Endothelial cell of umbilical vein (primary cell): ENCODE results near the gene MS4A15.

Source experiments
- JUN ChIP-seq: IDR thresholded peaks from 2 replicates; pipeline ENCODE4 v1.6.1; 2011; ENCODE audit warnings: borderline replicate concordance, low read depth; ENCODE audit not compliant: insufficient read length, insufficient read depth
- POLR2A ChIP-seq: IDR thresholded peaks from 2 replicates; pipeline ENCODE4 v1.6.1; 2012; ENCODE audit warnings: low read depth, mild to moderate bottlenecking, control low read depth, low read length
- POLR2AphosphoS5 ChIP-seq: IDR thresholded peaks from 2 replicates; pipeline ENCODE4 v1.6.1; 2012; ENCODE audit warnings: low read depth, mild to moderate bottlenecking, control low read depth, low read length, moderate library complexity; ENCODE audit not compliant: insufficient read depth
- TF ChIP-seq, protein P1 (sequence below), 2 donors: IDR thresholded peaks; 1 replicate in 1 of 2; 2 replicates in 1 of 2; pipeline ENCODE4 v1.5.1; 2011; ENCODE audit warnings: low read length in 2 of 2, mild to moderate bottlenecking in 2 of 2, moderate library complexity in 2 of 2, control low read depth in 1 of 2, inconsistent platforms in 1 of 2, low read depth in 1 of 2; ENCODE audit not compliant: insufficient read depth in 1 of 2; ENCODE audit errors: extremely low read depth in 1 of 2
- TF ChIP-seq, protein P2 (sequence below): IDR thresholded peaks from 2 replicates; pipeline ENCODE4 v1.6.1; 2011; ENCODE audit not compliant: insufficient read depth, insufficient read length

DNA sequence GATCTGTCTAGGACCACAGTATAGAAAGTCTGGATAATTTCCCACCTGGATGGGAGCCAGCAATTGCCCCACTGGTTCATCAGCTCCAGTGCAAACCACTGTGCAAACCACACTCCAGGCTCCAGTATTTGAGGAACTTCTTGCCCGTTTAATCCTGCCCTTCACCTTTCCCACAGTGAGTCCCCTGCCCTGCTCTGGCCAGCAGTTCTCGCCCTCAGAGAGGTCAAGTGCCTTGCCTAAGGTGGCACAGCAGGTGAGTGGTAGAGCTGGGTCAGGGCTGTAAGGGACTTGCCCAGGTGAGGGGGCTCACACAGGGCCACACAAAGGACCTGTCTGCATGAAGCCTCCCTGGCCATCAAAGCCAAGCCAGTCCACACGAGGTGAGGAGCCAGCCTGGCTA, 52.6 kb downstream of the MS4A15 start:
- TF ChIP-seq, protein P1, sequence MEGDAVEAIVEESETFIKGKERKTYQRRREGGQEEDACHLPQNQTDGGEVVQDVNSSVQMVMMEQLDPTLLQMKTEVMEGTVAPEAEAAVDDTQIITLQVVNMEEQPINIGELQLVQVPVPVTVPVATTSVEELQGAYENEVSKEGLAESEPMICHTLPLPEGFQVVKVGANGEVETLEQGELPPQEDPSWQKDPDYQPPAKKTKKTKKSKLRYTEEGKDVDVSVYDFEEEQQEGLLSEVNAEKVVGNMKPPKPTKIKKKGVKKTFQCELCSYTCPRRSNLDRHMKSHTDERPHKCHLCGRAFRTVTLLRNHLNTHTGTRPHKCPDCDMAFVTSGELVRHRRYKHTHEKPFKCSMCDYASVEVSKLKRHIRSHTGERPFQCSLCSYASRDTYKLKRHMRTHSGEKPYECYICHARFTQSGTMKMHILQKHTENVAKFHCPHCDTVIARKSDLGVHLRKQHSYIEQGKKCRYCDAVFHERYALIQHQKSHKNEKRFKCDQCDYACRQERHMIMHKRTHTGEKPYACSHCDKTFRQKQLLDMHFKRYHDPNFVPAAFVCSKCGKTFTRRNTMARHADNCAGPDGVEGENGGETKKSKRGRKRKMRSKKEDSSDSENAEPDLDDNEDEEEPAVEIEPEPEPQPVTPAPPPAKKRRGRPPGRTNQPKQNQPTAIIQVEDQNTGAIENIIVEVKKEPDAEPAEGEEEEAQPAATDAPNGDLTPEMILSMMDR (IDR thresholded peaks at IDR 0.05; ENCODE audit: extremely low read depth in 1 of 2, insufficient read depth in 1 of 2, low read depth in 1 of 2, low read length in 2 of 2) = no peak
- TF ChIP-seq POLR2A = no peak
- no peak for TF ChIP-seq POLR2AphosphoS5
- TF ChIP-seq, protein P2, sequence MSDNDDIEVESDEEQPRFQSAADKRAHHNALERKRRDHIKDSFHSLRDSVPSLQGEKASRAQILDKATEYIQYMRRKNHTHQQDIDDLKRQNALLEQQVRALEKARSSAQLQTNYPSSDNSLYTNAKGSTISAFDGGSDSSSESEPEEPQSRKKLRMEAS = no peak
- TF ChIP-seq JUN = no peak
